Bone marrow (tissue), 2 donors: ENCODE data around the gene CX3CR1.

Experiments
- DNase-seq, 2 donors: peaks; one replicate each; lab custom pipeline; 2025; lab: John Stamatoyannopoulos, UW

CX3CR1 gene

GRCh38 chr3:39222939-39223338 lies 56.9 kb downstream of the CX3CR1 start:
- no peak for DNase-seq

GRCh38 chr3:39222462-39222861 lies 57.4 kb downstream of the CX3CR1 start:
- DNase-seq: no peak

GRCh38 chr3:39221141-39221530 lies 58.7 kb downstream of the CX3CR1 start:
- DNase-seq: no peak

- peak in 1 of 2 donors; percentile 80 for DNase-seq
Measured at GRCh38 chr3:39220407-39221140, 59.3 kb downstream of the CX3CR1 start.

DNA sequence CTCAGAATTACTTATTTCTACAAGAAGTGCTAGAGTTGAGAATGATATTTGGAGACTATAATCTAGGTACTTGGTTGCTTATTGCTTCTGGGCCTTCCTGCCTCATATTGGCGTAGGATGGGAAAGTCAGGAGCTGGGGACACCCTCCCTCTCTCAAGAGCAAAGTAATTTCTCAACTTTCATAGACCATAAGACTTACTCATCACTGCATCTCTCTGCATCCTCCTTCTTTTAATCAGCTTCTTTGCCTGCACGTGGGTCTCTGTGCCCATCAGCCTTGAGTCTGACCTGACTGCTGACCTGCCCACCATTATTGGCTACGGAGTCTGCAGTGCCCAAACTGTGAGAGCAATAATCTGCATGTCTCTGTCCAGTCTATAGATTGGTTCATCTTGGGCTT lies 60.1 kb downstream of the CX3CR1 start:
- DNase-seq: no peak

DNA sequence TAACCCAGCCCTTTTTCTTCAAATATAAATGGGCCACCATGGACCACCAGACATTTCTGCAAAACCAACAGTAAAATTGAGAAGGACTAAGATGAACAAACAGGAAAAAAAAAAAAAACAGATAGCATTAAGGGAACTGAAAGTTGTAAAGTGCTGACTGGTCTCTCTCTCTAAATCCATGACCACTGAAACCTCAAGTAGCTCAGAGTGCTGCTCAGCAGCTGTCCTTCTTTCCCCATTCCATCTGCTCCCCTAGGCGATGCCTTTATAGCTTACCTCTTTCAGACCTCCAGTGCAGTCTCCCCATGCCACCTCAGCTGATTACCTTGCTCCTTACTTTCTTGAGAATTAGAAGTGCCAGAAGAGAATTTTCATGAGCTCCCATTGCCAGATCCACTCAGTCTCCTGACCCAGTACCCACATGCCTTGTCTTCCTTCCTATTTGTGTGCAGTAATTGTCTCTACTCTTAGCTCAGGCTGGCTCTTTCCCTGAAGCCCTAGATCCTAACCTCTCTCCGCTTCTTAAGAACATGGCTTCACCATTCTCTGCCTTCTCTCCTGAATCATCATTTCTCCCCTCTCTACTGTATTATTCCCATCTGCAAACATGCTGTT lies 63.6 kb downstream of the CX3CR1 start:
- peak in 1 of 2 donors; percentile 57 for DNase-seq

DNA sequence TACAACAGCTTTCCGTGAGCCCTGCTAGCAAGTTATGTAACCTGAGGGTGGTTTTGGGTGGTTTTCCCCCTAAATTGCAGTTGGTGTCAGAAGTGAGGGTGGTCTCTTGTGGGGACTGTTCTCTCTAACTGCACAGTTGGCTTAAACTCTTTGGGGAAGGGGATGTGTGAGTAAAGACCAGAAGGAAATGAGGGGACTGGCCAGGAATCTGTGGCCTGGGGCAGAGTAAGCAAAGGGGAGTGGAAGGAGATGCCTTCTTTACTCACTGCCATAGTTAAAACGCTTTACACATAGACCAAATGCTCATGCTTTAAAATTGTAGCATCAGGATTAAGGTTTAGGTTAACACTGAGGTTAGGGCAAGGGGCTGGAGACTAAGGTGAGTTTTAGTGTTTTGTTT lies 66.2 kb downstream of the CX3CR1 start:
- DNase-seq: no peak
